GM19397 (cell line): ENCODE measurements around the gene GAL3ST1.
"Not testable (repeated sequence)": the region's sequence is repeated elsewhere in the genome, so short reads cannot be mapped to it uniquely, and the experiment has no call there.

ENCODE experiments used
- ATAC-seq: cut with Tn5 transposase; IDR thresholded peaks from one replicate; pipeline ENCODE4 v1.9.1; 2021; ENCODE audit warnings: mild to moderate bottlenecking, moderate library complexity; ENCODE audit not compliant: unreplicated experiment

Gene GAL3ST1

GRCh38 chr22:30566125-30566524 lies 8.3 kb downstream of the GAL3ST1 start:
- ATAC-seq = no peak

GRCh38 chr22:30565341-30565740 lies 9.1 kb downstream of the GAL3ST1 start:
- ATAC-seq = no peak

- no peak for ATAC-seq
These were observed 9.7 kb downstream of the GAL3ST1 start for GRCh38 chr22:30564761-30565119.

DNA sequence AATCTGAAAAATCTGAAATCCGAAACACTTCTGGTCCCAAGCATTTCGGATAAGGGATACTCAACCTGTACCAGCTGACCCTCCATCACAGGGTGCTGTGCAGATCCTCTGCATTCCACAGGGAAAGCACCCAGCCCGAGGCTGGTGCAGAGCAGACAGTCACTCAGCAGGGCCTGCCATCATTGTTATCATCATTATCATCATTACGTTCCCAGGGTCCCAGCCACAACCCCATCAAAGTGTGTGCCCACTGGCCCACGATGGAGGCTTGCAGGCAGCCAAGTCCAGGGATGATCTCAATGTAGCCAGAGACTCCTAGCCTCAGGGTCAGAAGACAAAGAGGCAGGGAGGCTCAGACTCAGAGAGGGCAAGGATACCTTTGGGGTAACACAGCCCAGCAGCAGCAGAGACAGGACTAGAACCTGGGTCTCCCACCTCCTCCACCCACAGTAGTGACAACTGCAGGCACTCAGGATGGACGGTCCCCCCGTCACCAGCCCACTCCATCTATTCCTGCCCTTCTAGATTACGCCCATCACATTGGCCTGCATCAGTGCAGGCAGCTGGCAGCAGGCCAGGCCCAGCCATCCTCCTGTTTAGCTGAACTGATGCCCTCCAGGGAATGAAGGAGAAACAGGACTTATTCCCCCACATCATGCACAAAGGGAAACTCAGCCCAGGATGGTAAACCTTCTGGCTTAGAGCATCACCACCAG lies 10.3 kb downstream of the GAL3ST1 start:
- no peak for ATAC-seq

- ATAC-seq = no peak
These were observed 12.1 kb downstream of the GAL3ST1 start for GRCh38 chr22:30562366-30562765.

DNA sequence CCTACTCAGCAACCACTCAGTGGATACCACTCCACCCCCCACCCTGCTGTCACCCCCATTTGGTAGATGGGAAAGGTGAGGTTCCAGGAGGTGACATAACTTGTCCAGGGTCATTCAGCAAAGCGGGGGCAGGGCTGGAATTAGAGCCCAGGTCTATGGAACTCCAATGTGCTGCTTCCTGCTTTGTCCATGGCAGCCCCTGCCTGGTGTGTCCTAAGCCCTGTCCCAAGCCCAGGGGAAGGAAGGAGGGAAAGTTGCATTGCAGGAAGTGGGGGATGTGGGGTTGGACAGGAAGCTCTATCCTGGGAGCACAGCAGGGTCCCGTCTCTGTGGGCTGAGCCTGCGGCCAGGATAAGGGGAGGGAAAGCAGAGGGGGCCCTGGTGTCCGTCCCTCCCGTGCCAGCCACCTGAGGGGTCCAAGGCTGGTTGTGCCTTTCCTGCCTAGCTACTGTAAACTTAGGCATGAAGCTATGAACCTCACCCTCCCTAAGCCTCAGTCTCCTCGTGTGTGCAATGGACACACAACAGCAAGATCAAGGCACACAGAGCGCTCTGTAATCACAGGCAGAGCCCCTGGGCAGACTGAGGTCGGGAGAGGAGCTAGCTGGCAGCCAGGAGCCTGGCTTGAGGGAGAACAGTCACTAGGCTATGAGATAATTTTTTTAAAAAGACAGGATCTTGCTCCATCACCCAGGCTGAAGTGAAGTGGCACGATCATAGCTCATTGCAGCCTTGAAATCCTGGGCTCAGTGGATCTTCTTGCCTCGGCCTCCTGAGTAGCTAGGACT lies 12.9 kb downstream of the GAL3ST1 start:
- no peak for ATAC-seq

GRCh38 chr22:30560643-30561202 lies 13.7 kb downstream of the GAL3ST1 start:
- ATAC-seq = not testable (repeated sequence)

DNA sequence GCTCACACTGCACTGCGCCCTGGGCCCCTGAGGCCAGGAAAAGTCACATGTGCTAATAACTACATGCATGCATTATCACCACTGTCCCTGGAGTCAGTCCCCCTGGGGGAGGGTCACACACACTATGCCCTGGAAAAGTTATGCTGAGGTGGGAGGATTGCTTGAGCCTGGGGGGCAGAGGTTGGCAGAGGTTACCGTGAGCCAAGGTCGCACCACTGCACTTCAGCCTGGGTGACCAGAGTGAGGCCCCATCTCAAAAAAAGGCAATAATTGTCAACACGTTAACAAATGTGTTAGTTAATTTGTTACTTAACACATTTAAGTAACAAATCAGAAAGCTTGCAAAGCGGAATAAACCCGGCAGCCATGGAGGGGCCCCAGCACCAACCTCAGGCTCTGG lies 14.6 kb downstream of the GAL3ST1 start:
- ATAC-seq = no peak

DNA sequence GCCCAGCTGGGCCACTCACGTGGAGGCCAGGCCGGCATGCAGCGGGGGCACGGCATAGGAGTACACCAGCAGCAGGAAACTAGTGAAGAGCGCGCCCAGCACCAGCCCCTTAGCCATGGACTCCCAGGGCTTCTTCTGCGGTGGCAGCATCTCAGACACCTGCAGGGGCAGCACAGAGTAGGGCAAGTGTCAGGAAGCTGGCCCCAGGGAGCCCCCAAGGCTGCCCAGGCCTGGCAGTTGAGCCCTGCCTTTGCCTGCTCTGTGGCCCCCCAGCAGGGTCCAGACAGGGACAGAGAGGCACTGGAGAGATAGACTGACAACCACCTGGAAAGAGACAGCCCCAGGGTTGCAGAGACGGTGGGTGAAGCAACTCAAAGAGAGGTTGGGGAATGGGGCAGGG lies 17.2 kb downstream of the GAL3ST1 start:
- ATAC-seq = no peak

GRCh38 chr22:30556388-30556787 lies 18.1 kb downstream of the GAL3ST1 start:
- no peak for ATAC-seq

DNA sequence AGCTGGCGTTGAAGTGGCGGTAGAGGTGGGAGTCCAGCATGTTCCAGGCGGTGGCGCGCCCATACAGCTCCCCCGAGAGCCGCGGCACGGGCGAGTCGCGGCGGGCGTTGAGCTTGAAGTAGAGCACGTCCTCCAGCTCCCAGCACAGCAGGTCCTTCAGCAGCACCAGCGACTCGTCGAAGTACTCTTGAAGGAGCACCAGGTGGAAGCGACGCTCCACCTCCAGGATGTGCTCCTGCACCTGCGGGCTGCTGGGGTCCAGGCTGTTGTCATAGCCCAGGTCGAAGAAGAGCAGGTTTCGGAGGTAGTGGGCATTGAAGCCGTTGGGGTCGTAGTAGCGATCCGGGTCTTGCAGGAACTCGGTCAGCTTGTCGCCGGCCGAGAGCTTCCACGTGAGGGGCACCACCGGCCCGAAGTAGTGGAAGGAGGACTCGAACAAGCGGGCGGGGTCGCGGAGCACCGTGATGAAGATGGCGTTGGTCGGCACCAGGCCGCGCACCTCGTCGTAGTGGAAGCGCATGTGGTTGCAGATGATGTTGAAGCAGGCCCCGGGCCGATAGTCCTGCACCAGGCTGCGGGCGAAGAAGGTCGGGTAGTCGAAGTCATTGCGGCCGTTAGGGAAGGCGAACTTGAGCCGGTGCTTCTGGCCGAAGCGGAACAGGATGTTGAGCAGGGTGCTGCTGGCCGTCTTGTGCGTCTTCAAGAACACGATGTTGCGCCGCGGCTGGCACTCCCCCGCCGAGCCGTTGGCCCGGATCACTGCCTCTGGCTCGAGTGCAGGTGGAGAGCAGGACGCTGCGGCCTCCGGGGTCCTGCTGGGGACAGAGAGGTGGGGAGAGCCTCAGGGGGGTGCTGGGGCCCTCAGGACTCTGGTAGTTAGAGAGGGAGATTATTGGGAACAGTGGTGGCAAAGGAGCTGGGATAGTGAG lies 18.9 kb downstream of the GAL3ST1 start:
- ATAC-seq = no peak

GRCh38 chr22:30553971-30554370 lies 20.5 kb downstream of the GAL3ST1 start:
- no peak for ATAC-seq

DNA sequence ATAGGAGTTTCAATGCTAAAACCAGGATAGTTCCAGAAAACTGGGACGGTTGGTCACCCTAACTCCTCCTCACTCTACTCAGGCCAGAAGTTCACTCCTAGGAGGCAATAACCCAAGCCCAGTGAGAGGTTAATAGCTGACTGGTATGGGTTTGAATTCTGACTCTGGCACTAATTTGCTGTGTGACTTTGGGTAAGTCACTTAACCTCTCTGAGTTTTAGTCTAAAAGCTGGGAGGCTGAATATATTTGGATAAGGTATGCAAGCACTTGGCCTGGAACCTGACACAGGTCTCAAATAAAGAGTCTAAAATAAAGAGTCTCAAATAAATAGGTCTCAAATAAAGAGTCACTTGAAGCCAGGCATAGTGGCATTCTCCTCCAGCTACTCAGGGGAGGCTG lies 21.7 kb downstream of the GAL3ST1 start:
- no peak for ATAC-seq

GRCh38 chr22:30551813-30552212 lies 22.7 kb downstream of the GAL3ST1 start:
- not testable (repeated sequence) for ATAC-seq

DNA sequence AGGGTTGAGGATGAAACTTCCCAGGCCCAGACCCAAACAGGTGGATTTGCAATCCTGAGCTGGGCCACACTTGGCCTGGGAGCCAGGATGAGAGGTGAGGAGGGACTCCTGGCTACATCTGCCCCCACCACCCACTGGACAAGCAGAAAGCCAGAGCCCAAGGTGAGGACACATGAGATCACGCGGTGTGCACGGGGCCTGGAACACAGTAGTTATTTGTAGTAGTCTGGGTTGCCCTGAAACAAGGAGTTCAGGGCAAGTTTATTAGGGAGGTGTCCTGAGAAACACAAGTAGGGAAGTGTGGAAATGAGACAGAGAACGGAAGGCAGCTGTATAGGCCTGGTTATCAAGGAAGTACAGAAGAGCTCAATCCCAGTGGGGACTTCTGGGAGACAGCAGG lies 27.3 kb downstream of the GAL3ST1 start:
- no peak for ATAC-seq

DNA sequence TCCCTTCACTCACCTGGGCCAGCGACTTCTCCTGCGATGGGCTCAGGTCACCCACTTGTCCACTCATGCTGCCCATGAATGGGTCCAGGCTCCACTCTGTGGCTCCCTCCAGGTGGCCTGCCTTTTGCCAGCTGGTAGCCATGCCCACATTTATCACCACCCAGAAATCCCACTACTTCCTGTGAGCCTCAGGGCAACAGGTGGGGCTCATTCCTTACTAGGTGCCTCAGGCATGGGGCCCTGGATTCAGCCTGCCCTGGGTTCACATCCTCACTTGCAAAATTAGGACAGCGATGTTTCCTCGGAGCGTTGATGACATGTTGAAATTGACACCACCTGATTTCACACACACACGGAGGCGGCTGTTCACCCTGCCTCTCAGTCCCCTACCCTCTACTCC lies 27.8 kb downstream of the GAL3ST1 start, which contains the start of gene SEC14L6:
Gene SEC14L6 (minus strand): TSS at position 126 of the 400 bp plus-strand sequence. CDS start 59 bp downstream, at position 67.
- no peak for ATAC-seq

DNA sequence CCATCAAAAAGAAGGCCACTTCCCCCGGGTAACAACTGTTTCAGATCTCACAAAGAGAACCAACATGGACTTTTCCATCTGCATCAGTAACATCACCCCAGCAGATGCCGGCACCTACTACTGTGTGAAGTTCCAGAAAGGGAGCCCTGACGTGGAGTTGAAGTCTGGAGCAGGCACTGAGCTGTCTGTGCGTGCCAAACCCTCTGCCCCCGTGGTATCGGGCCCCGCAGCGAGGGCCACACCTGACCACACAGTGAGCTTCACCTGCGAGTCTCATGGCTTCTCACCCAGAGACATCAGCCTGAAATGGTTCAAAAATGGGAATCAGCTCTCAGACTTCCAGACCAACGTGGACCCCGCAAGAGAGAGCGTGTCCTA lies 31.7 kb downstream of the GAL3ST1 start:
- no peak for ATAC-seq

- no peak for ATAC-seq
These were observed 32.3 kb downstream of the GAL3ST1 start for GRCh38 chr22:30541961-30542810.

DNA sequence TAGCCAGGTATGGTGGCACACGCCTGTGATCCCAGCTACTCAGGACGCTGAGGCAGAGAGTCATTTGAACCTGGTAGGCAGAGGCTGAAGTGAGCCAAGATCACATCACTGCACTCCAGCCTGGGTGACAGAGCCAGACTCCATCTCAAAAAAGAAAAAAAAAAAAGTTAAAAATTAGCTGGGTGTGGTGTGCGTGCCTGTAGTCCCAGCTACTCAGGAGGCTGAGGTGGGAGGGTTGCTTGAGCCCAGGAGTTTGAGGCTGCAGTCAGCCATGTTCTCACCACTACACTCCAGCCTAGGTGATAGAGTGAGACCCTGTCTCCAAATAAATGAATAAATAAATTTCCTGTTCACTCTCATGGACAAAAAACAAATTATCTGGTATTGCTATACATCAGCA lies 33.0 kb downstream of the GAL3ST1 start:
- not testable (repeated sequence) for ATAC-seq

DNA sequence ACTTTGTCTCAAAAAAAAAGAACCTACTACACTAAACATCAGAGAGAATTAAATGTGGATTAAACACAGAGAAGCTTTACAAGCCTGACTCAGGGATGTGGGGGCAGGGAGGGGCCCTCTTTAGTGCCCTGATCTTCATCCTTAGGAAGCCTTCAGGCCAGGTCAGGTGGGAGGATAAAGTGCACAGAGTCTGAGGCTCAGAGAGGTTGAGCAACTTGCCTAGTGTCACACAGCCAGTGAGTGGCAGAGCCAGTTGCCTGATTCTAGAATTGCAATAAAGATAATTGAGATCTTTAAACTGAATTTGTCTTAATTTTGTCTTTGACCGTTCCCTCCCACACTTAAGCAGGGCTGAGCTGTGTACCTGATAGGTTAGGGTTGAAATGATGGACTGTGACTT lies 35.1 kb downstream of the GAL3ST1 start:
- ATAC-seq = no peak
